GM19099 (cell line): ENCODE measurements around the gene SPACA4.

ENCODE experiments used
- POLR2A ChIP-seq: IDR thresholded peaks from 3 replicates; pipeline ENCODE4 v1.6.1; 2011; ENCODE audit warnings: low read depth; ENCODE audit not compliant: insufficient read length; ENCODE audit errors: extremely low read depth

The SPACA4 gene

DNA sequence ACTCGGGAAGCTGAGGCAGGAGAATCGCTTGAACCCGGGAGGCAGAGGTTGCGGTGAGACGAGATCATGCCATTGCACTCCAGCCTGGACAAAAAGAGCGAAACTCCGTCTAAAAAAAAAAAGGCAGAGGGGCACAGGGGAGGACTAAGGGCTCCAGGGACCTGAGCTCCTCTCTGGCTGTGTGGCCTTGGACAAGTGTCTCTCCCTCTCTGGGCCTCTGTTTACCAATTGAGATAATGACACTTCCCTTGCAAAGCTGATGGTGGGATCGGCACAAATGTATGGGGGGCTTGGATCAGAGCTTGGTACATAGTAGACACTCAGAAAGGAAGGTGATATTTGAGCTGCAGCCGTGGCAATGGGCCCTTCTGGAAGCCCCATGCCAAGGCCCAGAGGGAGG is 11.4 kb upstream of the SPACA4 start:
- no peak for TF ChIP-seq POLR2A

DNA sequence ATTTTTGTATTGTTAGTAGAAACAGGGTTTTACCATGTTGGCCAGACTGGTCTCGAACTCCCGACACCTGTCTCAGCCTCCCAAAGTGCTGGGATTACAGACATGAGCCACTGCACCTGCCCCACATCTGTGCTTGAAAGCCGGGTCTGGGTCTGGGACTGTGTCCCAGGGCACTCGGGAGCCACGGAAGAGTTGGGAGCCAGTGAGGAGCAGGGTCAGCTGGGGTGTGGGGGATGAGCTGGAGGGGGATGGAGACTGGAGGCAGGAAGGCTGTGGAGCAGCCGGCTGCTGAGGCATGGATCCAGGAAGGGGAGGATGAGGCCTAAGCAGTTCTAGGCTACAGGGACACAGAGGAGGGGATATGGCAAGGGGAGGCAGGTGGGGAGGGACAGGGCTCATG is 10.7 kb upstream of the SPACA4 start:
- no peak for TF ChIP-seq POLR2A

DNA sequence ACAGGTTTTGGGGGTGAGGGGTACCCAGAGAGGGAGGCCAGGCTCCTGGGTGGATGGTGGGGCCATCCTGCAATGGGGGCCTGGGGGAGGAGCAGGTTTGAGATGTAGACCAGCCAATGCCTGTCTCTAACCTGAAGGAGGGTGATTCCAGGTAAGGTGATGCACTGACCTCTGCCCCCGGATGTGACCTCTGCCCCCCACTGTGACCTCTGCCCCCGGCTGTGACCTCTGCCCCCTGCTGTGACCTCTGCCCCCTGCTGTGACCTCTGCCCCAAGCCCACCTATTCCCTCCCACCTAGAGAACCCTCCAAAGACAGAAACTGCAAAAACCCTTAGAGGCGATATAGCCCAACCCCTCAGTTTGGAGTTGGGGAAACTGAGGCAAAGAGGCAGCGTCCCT is 10.3 kb upstream of the SPACA4 start:
- TF ChIP-seq POLR2A, result no peak

DNA sequence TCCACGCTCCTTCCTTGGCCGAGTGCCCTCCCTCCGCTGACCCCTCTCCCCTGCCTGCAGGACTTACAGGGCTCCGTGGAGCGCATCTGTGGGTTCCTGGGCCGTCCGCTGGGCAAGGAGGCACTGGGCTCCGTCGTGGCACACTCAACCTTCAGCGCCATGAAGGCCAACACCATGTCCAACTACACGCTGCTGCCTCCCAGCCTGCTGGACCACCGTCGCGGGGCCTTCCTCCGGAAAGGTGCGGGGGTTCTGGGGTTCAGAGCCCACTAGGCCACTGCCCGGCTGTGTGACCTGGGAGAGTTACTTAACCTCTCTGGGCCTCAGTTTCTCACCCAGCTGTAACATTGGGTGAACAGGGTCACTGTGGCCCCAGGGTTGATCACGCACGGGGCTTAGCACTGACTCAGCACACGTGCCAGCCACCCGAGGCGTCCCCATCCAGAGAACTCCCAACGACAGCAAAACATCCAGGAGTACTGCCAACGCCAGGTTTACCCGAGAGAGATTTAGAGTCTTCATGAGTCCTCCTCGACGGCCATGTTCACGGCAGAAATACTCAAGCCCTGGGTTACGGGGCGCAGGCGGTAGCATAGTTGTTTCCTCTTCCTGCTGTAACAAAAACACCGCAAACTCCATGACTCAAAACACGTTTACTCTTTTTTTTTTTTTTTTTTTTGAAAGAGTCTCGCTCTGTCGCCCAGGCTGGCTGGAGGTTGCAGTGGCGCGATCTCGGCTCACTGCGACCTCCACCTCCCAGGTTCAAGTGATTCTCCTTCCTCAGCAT is 9.7 kb upstream of the SPACA4 start:
- TF ChIP-seq POLR2A, result no peak

DNA sequence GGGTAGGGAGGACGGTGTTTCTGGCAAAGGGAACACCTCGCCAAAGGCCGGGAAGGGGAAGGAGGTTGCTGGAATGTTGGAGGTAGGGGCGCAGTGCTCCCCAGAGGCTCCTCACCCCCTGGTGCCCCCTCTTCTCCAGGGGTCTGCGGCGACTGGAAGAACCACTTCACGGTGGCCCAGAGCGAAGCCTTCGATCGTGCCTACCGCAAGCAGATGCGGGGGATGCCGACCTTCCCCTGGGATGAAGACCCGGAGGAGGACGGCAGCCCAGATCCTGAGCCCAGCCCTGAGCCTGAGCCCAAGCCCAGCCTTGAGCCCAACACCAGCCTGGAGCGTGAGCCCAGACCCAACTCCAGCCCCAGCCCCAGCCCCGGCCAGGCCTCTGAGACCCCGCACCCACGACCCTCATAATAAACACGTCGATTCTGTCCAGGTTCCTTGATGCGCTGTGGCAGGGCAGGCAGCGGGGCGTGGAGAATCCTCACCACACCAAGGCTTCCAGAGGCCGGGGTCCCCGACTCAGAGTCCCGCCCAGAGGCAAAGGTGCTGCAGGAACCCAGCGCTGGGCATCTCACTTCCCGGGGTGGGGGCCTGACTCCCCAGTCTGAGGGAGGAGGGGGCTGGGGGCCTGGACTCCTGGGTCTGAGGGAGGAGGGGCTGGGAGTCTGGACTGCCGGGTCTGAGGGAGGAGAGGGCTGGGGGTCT is 7.4 kb upstream of the SPACA4 start:
- TF ChIP-seq POLR2A, result no peak

DNA sequence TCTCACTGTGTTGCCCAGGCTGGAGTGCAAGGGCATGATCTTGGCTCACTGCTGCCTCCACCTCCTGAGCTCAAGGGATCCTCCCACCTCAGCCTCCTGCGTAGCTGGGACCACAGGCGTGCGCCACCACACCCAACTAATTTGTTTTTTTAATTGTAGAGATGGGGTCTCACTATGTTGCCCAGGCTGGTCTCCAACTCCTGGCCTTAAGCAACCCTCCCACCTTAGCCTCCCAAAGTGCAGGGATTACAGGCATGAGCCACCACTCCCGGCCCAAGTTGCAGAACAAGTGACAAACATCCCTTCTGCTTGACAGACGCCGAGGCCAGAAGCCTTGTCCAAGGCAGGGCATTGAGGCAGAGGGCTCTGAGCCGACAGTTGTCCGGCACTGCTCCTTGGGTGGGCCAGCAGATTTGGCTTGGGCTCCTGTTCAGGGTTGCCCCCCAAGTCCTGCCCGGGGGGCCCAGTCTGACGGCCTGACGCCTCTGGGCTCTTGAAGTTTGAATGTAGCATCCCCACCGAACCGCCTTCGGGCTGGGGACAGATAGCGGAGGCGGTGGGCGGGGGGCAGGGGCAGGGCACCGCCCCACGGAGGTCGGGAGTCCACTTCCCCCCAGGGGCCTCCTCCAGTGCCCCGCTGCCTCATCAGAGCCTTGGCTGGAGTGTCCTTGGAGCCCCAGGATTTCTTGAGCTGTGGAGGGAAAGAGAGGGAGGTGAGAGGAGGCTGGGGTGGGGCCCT is 5.7 kb upstream of the SPACA4 start:
- no peak for TF ChIP-seq POLR2A

DNA sequence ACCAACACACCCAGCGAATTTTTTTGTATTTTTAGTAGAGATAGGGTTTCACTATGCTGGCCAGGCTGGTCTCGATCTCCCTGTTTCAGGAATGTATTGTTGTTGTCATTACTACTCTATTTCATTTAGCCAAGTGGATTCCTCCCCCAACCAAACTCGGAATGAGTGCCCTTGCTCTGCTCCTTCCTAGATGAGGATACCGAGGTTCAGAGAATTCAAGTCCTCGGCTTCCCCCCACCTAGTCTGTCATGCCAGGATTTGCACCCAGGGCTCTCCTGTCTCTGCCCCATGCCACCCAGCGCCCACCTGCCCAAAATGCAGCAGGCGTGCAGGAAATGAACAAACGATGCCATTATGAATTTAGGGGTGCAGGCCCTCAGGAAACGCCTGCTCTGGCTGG is 3.5 kb upstream of the SPACA4 start:
- TF ChIP-seq POLR2A, result no peak

DNA sequence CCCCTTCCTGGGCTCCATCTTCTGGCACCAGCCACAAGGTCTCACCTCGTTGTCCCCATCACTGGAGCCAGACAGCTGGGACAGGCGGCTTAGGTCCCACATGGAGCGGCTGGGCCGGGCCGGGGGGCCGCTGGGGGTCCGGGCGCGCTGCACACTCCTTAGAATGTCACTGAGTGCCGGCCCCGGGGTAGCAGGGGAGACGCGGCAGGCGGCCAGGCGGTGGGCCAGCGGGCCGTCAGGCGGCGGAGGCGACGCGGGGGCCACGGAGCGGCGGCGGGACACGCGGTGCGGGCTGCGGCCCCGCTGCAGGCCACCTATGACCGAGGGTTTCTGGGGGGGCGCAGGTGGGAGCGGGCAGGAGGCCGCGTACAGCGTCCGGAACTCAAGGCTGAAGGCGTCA is 3.1 kb upstream of the SPACA4 start:
- no peak for TF ChIP-seq POLR2A

DNA sequence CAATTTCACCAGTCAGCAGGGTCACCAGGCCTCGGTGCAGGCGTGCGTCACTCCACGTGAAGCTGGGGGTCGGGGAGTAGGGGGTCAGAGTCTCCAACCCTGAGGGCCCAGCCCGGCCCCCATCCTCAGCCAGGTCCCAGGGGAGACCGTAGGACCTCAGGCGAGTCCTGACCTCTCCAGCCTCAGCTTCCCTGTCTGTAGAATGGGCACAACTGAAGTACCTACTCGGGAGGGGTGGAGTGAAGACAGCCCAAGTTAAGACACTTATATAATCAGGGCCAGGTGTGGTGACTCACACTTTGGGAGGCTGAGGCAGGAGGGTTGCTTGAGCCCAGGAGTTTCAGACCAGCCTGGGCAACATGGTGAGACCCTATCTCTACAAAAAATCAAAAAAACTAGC is 2.7 kb upstream of the SPACA4 start:
- TF ChIP-seq POLR2A, result no peak

DNA sequence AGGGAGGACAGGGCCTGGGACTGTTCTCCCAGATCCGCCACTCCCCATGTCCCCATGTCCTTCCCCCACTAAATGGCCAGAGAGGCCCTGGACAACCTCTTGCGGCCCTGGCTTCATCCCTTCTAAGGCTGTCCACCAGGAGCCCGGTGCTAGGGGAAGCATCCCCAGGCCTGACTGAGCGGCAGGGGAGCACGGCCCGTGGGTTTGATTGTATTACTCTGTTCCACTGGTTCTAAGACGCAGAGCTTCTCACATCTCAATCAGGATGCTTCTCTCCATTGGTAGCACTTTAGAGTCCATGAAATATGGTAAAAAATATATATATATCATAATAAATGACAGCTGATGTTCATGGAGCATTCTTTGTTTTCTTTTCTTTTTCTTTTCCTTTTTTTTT is 815 bp downstream of the SPACA4 start:
- TF ChIP-seq POLR2A, result no peak

DNA sequence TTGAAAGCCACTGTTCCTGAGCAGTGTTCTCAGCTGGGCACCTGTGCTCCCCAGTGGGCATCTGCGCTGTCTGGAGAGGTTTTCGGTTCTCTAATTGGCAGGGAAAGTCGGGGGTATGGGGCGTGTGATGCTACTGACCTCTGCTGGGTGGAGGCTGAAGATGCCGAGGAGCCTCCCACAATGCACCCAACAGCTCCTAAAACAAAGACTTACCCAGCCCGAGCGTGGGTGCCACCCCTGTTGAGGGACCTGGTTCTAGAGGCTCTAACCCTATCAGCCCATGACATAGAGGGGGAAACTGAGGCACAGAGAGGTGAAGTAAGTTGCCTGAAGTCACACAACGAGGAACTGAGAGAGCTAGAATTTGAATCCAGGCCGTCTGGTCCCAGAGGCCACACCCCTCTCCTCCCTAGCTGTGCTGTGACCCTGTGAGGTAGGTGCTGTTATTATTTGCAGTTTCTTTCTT is 2.3 kb downstream of the SPACA4 start:
- no peak for TF ChIP-seq POLR2A

DNA sequence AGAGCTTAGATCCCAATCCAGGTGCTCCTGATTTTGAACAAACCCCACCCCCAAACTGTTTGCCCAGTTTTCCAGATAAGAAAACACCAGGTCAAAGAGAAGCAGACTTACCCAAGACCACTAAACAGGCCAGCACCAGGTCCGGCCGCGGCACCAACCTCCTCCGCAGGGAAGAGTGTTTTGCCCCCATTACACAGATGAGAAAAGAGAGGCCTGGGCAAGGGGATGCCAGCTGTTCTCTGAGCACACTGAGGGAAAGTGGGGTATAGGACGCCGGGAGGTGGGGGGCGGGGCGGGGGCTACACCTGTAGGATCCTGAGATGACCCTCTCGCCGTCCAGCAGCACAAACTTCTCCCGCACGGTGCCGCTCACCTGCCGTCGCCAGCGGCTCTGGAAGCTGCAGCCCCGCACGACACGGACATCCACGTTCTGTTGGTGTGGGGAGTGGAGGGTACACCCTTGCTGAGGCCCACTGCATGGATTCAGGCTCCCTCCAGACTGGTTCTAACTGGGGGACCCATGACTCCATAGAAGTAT is 3.1 kb downstream of the SPACA4 start:
- TF ChIP-seq POLR2A, result no peak

DNA sequence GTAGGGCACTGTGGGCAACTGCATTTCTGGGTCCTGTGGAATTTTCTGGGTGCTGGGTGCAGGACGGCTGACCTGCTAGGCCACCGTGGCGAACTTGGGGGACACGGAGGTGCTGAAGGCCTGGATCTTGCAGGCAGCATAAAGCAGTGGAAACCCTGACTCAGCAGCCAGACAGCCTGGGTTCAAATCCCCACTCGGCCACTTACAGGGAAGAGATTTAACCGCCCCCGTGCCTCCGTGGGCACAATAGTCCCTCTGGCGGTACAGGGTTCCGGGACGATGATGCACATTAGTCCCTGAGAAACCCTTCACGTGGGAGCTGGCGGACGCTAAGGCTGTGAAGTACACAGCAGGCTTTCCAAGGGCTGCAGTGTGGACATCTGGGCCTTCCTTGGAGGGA is 5.3 kb downstream of the SPACA4 start:
- no peak for TF ChIP-seq POLR2A

DNA sequence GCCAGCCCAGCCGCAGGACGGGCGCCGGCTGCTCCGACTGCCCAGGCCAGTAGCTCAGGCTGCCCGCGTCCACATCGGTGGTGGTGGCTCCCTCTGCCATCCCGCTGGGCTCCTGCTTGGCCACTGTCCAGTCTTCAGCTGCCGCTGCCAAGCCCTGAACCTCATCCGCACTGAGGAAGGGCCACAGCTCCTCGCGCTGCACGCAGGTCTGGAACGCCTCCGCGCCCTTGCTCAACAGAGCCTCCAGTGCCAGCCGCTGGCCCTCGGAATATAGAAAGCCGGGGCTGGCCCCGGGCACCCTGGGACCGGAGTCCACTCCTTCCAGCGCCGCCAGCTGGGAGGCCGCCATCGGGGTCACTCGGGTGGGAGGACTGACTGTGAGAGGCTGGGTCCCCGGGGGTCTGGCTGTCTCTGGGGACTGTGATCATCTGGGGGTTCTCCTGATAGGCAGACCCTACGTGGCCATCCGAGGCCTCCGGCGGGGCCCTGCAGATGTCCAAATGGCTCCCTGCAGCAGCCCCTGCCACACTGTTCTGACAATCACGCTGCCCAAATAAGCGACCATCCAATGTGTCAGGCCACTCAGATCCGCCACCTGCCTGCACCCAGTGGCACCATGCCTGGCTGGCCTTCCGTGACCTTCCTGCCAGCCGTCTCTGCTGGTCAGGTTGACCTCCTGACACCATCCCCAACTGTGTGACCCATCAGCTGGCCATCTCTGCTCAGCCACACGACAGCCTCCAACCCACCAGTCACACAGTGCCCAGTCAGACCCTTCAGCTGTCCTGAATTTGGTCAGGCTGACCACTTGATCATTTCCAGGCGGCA is 6.7 kb downstream of the SPACA4 start:
- no peak for TF ChIP-seq POLR2A
